Activated B cell treated with CpG ODN at 0.5 μM for 24 hours (primary cell): ENCODE measurements around the gene SLC35D2. TPM values are rescaled to one million over a fixed set of nuclear protein-coding genes. Genes with fewer than 3 reads are reported as not detected.
"Not testable (repeated sequence)": the region's sequence is repeated elsewhere in the genome, so short reads cannot be mapped to it uniquely, and the experiment has no call there.

Source experiments
- ATAC-seq: fragments of 200-7000 bp; cut with Tn5 transposase; one replicate; pipeline ENCODE4 v1.10.0; 2021; ENCODE audit warnings: low read depth, mild to moderate bottlenecking, moderate library complexity
- CTCF ChIA-PET: fragments of 350-600 bp; sonication (Branson Sonifier 250); formaldehyde crosslinking; loops from one replicate; lab custom pipeline; 2021; ENCODE audit warnings: antibody characterized with exemption; lab: Charles Lee
- POLR2A ChIA-PET: fragments of 350-600 bp; sonication (Branson Sonifier 250); formaldehyde crosslinking; loops from one replicate; lab custom pipeline; 2021; ENCODE audit warnings: antibody characterized with exemption; lab: Charles Lee
- DNase-seq: peaks from one replicate; pipeline ENCODE4 v3.0.0; 2022
- H3K27ac Mint-ChIP-seq: one replicate; pipeline ENCODE4 v1.8.0; 2020; ENCODE audit warnings: mixed read lengths
- H3K27me3 Mint-ChIP-seq: one replicate; pipeline ENCODE4 v1.8.0; 2021; ENCODE audit warnings: mixed read lengths
- H3K36me3 Mint-ChIP-seq: one replicate; pipeline ENCODE4 v1.8.0; 2021; ENCODE audit warnings: low read depth, mixed read lengths
- H3K4me1 Mint-ChIP-seq: one replicate; pipeline ENCODE4 v1.8.0; 2021; ENCODE audit warnings: mixed read lengths
- H3K4me3 Mint-ChIP-seq: one replicate; pipeline ENCODE4 v1.8.0; 2020; ENCODE audit warnings: mild to moderate bottlenecking, mixed read lengths
- H3K9me3 Mint-ChIP-seq: one replicate; pipeline ENCODE4 v1.8.0; 2020; ENCODE audit warnings: mixed read lengths
- intact Hi-C: fragments of 100-400 bp; cut with micrococcal nuclease; formaldehyde crosslinking; loops from one replicate; pipeline ENCODE4 v1.15.1; 2024
- total RNA-seq: library from RNA; stranded (reverse); gene quantifications from 2 replicates; pipeline ENCODE4 v1.2.3, GENCODE V29; 2022
- TF ChIP-seq, protein P1 (sequence below): fragments of 200-600 bp; IDR thresholded peaks from one replicate; pipeline ENCODE4 v1.8.0; 2022; ENCODE audit warnings: antibody characterized with exemption, mild to moderate bottlenecking

The SLC35D2 gene
- total RNA-seq, 1 donor from 2014 or later: 10.9 TPM

DNA sequence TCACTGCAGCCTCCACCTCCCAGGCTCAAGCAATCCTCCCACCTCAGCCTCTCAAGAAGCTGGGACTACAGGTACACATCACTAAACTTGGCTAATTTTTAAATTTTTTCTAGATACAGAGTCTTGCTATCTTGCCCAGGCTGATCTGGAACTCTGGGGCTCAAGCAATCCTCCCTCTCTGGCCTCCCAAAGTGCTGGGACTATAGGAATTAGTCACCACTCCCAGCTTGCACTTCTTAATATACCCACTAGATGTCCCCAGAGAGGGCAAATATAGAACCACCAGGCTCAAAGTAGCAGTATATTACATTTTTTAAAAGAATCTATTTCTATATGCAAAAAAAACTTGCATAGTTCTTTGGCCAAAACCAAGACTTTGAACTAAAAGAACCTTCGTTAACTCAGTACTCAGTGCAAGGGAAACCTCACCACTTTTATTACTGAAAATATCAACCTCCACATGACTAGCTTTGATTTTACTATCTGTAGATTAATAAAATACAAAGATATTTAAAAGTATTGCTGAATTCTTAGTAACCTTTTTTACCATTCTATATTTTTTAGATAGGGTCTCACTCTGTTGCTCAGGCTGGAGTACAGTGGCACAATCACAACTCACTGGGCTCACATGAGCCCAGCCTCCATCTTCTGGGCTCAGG, 55.7 kb downstream of the SLC35D2 start:
- no peaks in the 10 kb centered on the region for H3K9me3 Mint-ChIP-seq
- intact Hi-C loops: loop anchor here (1.0 to 5.0 kb wide), 5 partner anchors 89 to 338 kb away; partner anchors contain the start of genes HABP4 and ZNF367
- DNase-seq (no peak), ATAC-seq (peak; percentile 73)
- H3K36me3 Mint-ChIP-seq: no peaks in the 10 kb centered on the region
- H3K4me3 Mint-ChIP-seq: no peak overlapping the region
- H3K4me1 Mint-ChIP-seq: no peaks in the 10 kb centered on the region
- H3K27ac Mint-ChIP-seq: no peak overlapping the region
- TF ChIP-seq, protein P1, sequence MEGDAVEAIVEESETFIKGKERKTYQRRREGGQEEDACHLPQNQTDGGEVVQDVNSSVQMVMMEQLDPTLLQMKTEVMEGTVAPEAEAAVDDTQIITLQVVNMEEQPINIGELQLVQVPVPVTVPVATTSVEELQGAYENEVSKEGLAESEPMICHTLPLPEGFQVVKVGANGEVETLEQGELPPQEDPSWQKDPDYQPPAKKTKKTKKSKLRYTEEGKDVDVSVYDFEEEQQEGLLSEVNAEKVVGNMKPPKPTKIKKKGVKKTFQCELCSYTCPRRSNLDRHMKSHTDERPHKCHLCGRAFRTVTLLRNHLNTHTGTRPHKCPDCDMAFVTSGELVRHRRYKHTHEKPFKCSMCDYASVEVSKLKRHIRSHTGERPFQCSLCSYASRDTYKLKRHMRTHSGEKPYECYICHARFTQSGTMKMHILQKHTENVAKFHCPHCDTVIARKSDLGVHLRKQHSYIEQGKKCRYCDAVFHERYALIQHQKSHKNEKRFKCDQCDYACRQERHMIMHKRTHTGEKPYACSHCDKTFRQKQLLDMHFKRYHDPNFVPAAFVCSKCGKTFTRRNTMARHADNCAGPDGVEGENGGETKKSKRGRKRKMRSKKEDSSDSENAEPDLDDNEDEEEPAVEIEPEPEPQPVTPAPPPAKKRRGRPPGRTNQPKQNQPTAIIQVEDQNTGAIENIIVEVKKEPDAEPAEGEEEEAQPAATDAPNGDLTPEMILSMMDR: peak; percentile 88
- CTCF ChIA-PET: interaction anchor here (0.8 to 3.6 kb wide), 14 partner anchors 11 to 339 kb away, joined by 3 to 25 read pairs (median 4); partner anchors contain the start of genes HABP4 and PRXL2C
- H3K27me3 Mint-ChIP-seq: no peaks in the 10 kb centered on the region
- POLR2A ChIA-PET: interaction anchor here (0.6 to 2.1 kb wide), 4 partner anchors 91 to 911 kb away, joined by 3 to 6 read pairs (median 4); no protein-coding TSS in a partner anchor

DNA sequence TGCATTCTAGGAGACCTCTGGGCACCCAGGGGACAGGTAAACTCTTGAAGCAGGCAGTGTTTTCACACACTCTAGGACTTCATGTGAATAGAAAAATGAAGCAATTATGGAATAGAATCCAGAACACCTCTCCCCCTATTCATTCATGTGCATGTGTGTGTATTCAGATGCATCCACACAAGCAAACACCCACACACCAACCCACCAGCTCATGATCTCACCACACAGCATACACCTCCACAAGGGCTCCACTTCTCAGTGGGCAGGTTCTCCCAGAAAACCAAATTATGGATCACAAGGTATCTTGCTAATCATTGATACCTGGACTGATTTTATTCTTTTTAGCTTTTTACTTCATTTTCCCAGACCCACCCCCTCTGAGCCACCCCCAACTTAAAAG, 60.3 kb downstream of the SLC35D2 start:
- ATAC-seq (no peak), DNase-seq (no peak)
- Mint-ChIP-seq H3K36me3 (no peaks in the 10 kb centered on the region), H3K4me1 (no peaks in the 10 kb centered on the region), H3K9me3 (no peaks in the 10 kb centered on the region), H3K27ac (no peak overlapping the region), H3K27me3 (no peaks in the 10 kb centered on the region), H3K4me3 (no peak overlapping the region)
- CTCF ChIA-PET: interaction anchor here (0.6 kb wide), 1 partner anchor 14 kb away, joined by 3 read pairs; no protein-coding TSS in a partner anchor
- POLR2A ChIA-PET: interaction anchor here (0.6 kb wide), 1 partner anchor 327 kb away, joined by 4 read pairs; no protein-coding TSS in a partner anchor
- TF ChIP-seq, protein P1: no peak
- intact Hi-C loops: no loop called here

DNA sequence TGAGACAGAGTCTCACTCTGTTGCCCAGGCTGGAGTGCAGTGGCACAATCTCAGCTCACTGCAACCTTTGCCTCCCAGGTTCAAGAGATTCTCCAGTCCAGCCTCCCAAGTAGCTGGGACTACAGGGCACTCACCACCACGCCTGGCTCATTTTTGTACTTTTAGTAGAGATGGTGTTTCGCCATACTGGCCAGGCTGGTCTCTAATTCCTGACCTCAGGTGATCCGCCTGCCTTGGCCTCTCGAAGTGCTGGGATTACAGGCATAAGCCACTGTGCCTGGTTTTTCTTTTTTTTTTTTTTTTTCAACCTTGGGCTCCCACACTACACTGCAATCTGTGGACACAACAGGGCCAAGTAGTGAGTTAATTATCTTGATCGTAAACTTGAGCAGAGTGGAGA, 60.8 kb downstream of the SLC35D2 start:
- POLR2A ChIA-PET: interaction anchor here (0.6 kb wide), 1 partner anchor 327 kb away, joined by 4 read pairs; no protein-coding TSS in a partner anchor

DNA sequence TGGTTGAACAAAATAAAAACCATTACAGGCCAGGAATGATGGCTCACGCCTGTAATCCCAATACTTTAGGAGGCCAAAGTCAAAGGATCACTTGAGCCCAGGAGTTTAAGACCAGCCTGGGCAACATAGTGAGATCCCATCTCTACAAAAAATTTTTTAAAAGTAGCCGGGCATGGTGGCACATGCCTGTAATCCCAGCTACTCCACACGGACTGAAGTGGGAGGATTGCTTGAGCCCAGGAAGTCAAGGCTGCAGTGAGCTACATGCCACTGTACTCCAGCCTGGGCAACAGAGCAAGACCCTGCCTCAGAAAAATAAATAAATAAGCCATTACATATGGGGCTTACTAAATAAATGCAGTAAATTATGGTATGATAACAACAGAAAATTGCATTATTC, 61.3 kb downstream of the SLC35D2 start:
- H3K4me1 Mint-ChIP-seq, POLR2A ChIA-PET, DNase-seq, H3K36me3 Mint-ChIP-seq, H3K27ac Mint-ChIP-seq, intact Hi-C loops, H3K9me3 Mint-ChIP-seq, H3K4me3 Mint-ChIP-seq, ATAC-seq, H3K27me3 Mint-ChIP-seq, CTCF ChIA-PET: not testable (repeated sequence)

More for the DNA sequence above, 60.8 kb downstream of the SLC35D2 start:
- H3K9me3 Mint-ChIP-seq, H3K36me3 Mint-ChIP-seq, H3K27me3 Mint-ChIP-seq, H3K4me1 Mint-ChIP-seq, H3K4me3 Mint-ChIP-seq, ATAC-seq, H3K27ac Mint-ChIP-seq, DNase-seq, intact Hi-C loops: not testable (repeated sequence)
- CTCF ChIA-PET: interaction anchor here (0.6 kb wide), 1 partner anchor 15 kb away, joined by 3 read pairs; no protein-coding TSS in a partner anchor

DNA sequence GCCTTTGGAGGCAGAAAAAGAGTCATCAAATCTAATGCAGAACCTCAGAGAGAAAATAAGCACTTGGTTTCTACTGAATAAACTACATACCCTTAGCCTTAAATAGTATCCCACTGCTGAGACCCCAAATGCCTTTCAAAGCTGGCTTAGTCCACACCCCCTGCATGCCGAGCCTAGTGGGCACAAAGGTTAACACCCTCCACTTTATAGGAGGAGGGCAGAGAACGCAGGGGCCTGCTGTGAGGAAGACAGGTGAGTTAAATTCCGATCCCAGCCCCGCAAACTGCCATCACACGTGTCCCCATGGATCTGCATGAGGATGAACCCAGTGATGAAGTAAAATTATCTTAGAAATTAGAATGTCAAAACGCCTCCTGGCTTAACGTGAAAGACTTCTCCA, 62.0 kb downstream of the SLC35D2 start:
- Mint-ChIP-seq H3K9me3 (no peaks in the 10 kb centered on the region), H3K27ac (no peak overlapping the region), H3K4me1 (no peaks in the 10 kb centered on the region), H3K36me3 (no peaks in the 10 kb centered on the region), H3K27me3 (peaks cover 2% of the 10 kb centered on the region), H3K4me3 (no peak overlapping the region)
- intact Hi-C loops: no loop called here
- DNase-seq (no peak), ATAC-seq (no peak)
- CTCF ChIA-PET: no interaction called here
- POLR2A ChIA-PET: no interaction called here
- TF ChIP-seq, protein P1: no peak

DNA sequence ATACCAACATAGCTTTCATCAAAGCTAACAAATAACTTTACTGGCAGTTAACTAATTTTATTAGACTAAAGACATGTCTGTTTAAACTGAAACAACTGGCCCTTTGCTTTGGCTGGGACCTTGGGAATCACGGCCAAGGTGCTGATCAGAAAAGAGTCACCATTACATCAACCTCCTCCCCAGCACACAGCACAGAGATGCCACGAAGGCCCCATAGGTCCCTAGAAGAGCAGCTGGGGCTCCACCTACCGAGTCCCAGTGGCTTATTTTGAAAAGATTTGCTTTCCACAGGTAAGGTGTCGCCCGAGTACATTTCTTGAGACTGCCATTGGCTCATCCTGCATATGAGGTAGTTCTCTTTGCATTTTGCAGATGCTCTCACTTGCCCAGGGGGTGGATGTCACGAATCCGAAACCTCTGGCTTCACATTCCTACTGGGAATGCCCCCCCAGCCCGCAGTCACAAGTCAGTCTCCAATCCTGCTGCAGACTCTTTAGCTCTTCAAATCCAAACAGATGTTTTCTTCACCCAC, 62.7 kb downstream of the SLC35D2 start:
- intact Hi-C loops: no loop called here
- CTCF ChIA-PET: interaction anchor here (1.0 kb wide), 1 partner anchor 11 kb away, joined by 3 read pairs; no protein-coding TSS in a partner anchor
- TF ChIP-seq, protein P1: no peak
- POLR2A ChIA-PET: no interaction called here
- no peaks in the 10 kb centered on the region for H3K9me3 Mint-ChIP-seq
- H3K27ac Mint-ChIP-seq: no peak overlapping the region
- peaks cover 2% of the 10 kb centered on the region for H3K27me3 Mint-ChIP-seq
- no peak overlapping the region for H3K4me3 Mint-ChIP-seq
- no peaks in the 10 kb centered on the region for H3K4me1 Mint-ChIP-seq
- no peaks in the 10 kb centered on the region for H3K36me3 Mint-ChIP-seq
- ATAC-seq (no peak), DNase-seq (no peak)
